CD14-positive monocyte (primary cell): Measurements from ENCODE around the gene EXD2. TPM values are rescaled to one million over a fixed set of nuclear protein-coding genes. Genes with fewer than 3 reads are reported as not detected.
A peak's percentile ranks its signal among the peaks of the same experiment; 100 is the strongest.

ENCODE experiments used
- DNase-seq, 3 donors: peaks; one replicate each; pipeline ENCODE4 v3.0.0-alpha.2; 2011 to 2022
- H2AFZ ChIP-seq: 2 replicates; pipeline ENCODE4 v1.6.0; 2012; ENCODE audit warnings: mild to moderate bottlenecking, low read depth, low read length, inconsistent platforms; ENCODE audit not compliant: insufficient read depth, poor library complexity, severe bottlenecking
- H3K27ac ChIP-seq, 2 donors: 1 replicate in 1 of 2; 2 replicates in 1 of 2; pipeline ENCODE4 v1.5.1; 2012 to 2013; ENCODE audit warnings: low read length in 2 of 2, control low read depth in 1 of 2, inconsistent platforms in 1 of 2, low read depth in 1 of 2, mild to moderate bottlenecking in 1 of 2
- H3K27me3 ChIP-seq, 2 donors: one replicate each; pipeline versions ENCODE4 v1.6.0 to v1.6.1; 2011 to 2013; ENCODE audit warnings: low read length in 2 of 2; ENCODE audit not compliant: control insufficient read depth in 2 of 2, insufficient read depth in 2 of 2
- H3K36me3 ChIP-seq, 2 donors: replicated peaks in 1 of 2; 1 replicate in 1 of 2; 2 replicates in 1 of 2; pipeline versions ENCODE4 v1.5.1 to v1.6.1; 2012 to 2013; ENCODE audit warnings: low read length in 2 of 2, control low read depth in 1 of 2, inconsistent platforms in 1 of 2, mild to moderate bottlenecking in 1 of 2; ENCODE audit not compliant: insufficient read depth in 2 of 2, control insufficient read depth in 1 of 2
- H3K4me1 ChIP-seq, 2 donors: 1 replicate in 1 of 2; 2 replicates in 1 of 2; pipeline versions ENCODE4 v1.5.1 to v1.6.1; 2012 to 2013; ENCODE audit warnings: low read length in 2 of 2, control low read depth in 1 of 2, inconsistent platforms in 1 of 2, mild to moderate bottlenecking in 1 of 2, moderate library complexity in 1 of 2; ENCODE audit not compliant: insufficient read depth in 2 of 2, control insufficient read depth in 1 of 2
- H3K4me2 ChIP-seq: replicated peaks from 2 replicates; pipeline ENCODE3; 2012; ENCODE audit warnings: low read length, moderate library complexity, mild to moderate bottlenecking; ENCODE audit not compliant: poor library complexity, severe bottlenecking; ENCODE audit errors: extremely low read depth
- H3K4me3 ChIP-seq, 3 experiments: fragments of 200-600 bp in 1 of 3; sonication (generic) in 1 of 3; replicated peaks in 1 of 3; 1 replicate in 2 of 3; 2 replicates in 1 of 3; pipeline ENCODE4 v1.5.1; 2011 to 2013; ENCODE audit warnings: low read length in 3 of 3, mild to moderate bottlenecking in 3 of 3, control low read depth in 2 of 3, low read depth in 2 of 3, inconsistent platforms in 1 of 3, moderate library complexity in 1 of 3
- H3K79me2 ChIP-seq: 2 replicates; pipeline ENCODE4 v1.6.0; 2012; ENCODE audit warnings: mild to moderate bottlenecking, control low read depth, inconsistent platforms, low read length, moderate library complexity; ENCODE audit not compliant: insufficient read depth
- H3K9ac ChIP-seq: 2 replicates; pipeline ENCODE4 v1.6.0; 2017; ENCODE audit warnings: low read length, mild to moderate bottlenecking; ENCODE audit not compliant: insufficient read depth, poor library complexity, severe bottlenecking
- H3K9me3 ChIP-seq, 2 donors: replicated peaks in 1 of 2; 1 replicate in 1 of 2; 2 replicates in 1 of 2; pipeline versions ENCODE4 v1.5.1 to v1.6.1; 2012 to 2013; ENCODE audit warnings: low read length in 2 of 2, control low read depth in 1 of 2; ENCODE audit not compliant: control insufficient read depth in 1 of 2, insufficient read depth in 1 of 2
- H4K20me1 ChIP-seq: 2 replicates; pipeline ENCODE4 v1.6.0; 2012; ENCODE audit warnings: mild to moderate bottlenecking, low read length, control low read depth, moderate library complexity; ENCODE audit not compliant: insufficient read depth
- H3K27ac Mint-ChIP-seq, 7 donors: one replicate each; pipeline ENCODE4 v1.8.0; 2020; ENCODE audit warnings: mild to moderate bottlenecking in 7 of 7, mixed read lengths in 7 of 7, moderate library complexity in 6 of 7, inconsistent platforms in 2 of 7
- H3K27me3 Mint-ChIP-seq, 3 donors: one replicate each; pipeline ENCODE4 v1.8.0; 2021 to 2022; ENCODE audit warnings: low read depth in 3 of 3, mild to moderate bottlenecking in 3 of 3, mixed read lengths in 3 of 3, moderate library complexity in 3 of 3, inconsistent platforms in 1 of 3
- H3K36me3 Mint-ChIP-seq, 2 donors: one replicate each; pipeline ENCODE4 v1.8.0; 2020; ENCODE audit warnings: mixed read lengths in 2 of 2, inconsistent platforms in 1 of 2, mild to moderate bottlenecking in 1 of 2
- H3K4me1 Mint-ChIP-seq: one replicate; pipeline ENCODE4 v1.8.0; 2020; ENCODE audit warnings: mild to moderate bottlenecking, mixed read lengths
- H3K4me3 Mint-ChIP-seq, 2 donors: one replicate each; pipeline ENCODE4 v1.8.0; 2020; ENCODE audit warnings: mild to moderate bottlenecking in 2 of 2, mixed read lengths in 2 of 2, moderate library complexity in 1 of 2
- H3K9me3 Mint-ChIP-seq, 7 donors: one replicate each; pipeline ENCODE4 v1.8.0; 2020 to 2022; ENCODE audit warnings: mixed read lengths in 7 of 7, mild to moderate bottlenecking in 6 of 7, moderate library complexity in 6 of 7, inconsistent platforms in 2 of 7
- WGBS: methylation state at CpG from one replicate; pipeline ENCODE4 v1.1.5; 2013; ENCODE audit warnings: missing lambda C conversion rate; ENCODE audit not compliant: insufficient coverage; 5-methylcytosine and 5-hydroxymethylcytosine counted together
- intact Hi-C, 2 donors: fragments of 100-400 bp; cut with micrococcal nuclease; formaldehyde crosslinking; loops; one replicate each; pipeline versions ENCODE4 v1.15.0 to v1.15.1; 2023
- polyA plus RNA-seq, 3 donors: library from polyadenylated mRNA; depleted of rRNA in 1 of 3; unstranded in 2 of 3; stranded (reverse) in 1 of 3; fragments of 300-500 nt in 2 of 3; fragments of >200 nt in 1 of 3; fragmentation: Illumina TruSeq in 2 of 3; gene quantifications; 1 replicate in 2 of 3; 2 replicates in 1 of 3; pipeline ENCODE4 v1.2.3, GENCODE V29; 2012 to 2021
- TF ChIP-seq, protein P1 (sequence below): fragments of 200-600 bp; IDR thresholded peaks from one replicate; pipeline ENCODE4 v1.8.0; 2022; ENCODE audit warnings: antibody characterized with exemption, mild to moderate bottlenecking

Gene EXD2
- polyA plus RNA-seq, 3 donors: 2.3 to 4.0 (median 3.1) TPM

DNA sequence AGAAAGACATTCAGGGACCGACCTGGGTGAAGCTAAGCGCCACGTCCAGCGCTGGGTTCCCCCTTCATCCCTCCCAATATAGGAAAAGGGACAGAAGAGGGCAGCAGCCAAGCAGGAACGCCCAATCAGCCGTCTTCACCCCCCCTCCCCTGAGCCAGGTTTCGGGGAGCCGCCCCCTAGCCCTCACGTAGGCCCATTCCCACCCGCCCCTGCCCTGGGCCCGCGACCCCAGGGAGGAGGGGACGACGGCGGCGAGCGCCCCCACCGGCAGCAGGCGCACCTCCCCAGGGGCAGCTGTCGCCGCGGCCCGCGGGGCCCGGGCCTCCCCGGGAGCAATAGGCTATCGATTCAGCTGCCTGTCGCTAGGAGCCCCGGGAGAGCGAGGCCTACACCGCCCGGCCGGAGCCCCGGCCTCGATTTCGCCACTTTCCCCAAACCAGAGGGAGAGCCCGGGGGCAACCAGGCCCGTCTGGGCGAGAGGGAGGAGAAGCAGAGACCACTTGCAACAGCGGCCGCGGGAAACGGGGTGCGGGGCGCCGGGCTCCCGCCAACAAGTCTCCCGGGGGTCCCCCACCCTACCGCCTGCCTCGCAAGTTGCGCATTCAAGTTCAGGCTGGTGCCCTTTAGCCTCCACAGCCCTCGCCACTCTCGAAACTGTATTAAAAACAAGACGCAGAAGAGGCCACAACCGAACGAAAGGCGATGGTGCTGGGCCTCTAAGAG lies 39.7 kb upstream of the EXD2 start:
- Histone ChIP-seq H2AFZ (peak overlapping the region; percentile 98), H3K4me1 (peaks cover 14 to 24% of the 10 kb centered on the region in 2 donors), H4K20me1 (peaks cover 44% of the 10 kb centered on the region), H3K9me3 (no peaks in the 10 kb centered on the region), H3K27ac (peak overlapping the region; percentile 86 to 89), H3K36me3 (peaks cover 8 to 25% of the 10 kb centered on the region in 2 donors), H3K79me2 (peaks cover 62% of the 10 kb centered on the region), H3K27me3 (peaks cover 7 to 27% of the 10 kb centered on the region in 2 donors), H3K9ac (peak overlapping the region; percentile 91), H3K4me2 (peak overlapping the region; percentile 96), H3K4me3 (peak overlapping the region; percentile 72 to 98 (median 94))
- H3K27ac Mint-ChIP-seq: peak overlapping the region; percentile 88 to 94 (median 93)
- TF ChIP-seq, protein P1, sequence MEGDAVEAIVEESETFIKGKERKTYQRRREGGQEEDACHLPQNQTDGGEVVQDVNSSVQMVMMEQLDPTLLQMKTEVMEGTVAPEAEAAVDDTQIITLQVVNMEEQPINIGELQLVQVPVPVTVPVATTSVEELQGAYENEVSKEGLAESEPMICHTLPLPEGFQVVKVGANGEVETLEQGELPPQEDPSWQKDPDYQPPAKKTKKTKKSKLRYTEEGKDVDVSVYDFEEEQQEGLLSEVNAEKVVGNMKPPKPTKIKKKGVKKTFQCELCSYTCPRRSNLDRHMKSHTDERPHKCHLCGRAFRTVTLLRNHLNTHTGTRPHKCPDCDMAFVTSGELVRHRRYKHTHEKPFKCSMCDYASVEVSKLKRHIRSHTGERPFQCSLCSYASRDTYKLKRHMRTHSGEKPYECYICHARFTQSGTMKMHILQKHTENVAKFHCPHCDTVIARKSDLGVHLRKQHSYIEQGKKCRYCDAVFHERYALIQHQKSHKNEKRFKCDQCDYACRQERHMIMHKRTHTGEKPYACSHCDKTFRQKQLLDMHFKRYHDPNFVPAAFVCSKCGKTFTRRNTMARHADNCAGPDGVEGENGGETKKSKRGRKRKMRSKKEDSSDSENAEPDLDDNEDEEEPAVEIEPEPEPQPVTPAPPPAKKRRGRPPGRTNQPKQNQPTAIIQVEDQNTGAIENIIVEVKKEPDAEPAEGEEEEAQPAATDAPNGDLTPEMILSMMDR: peak; percentile 69
- no peaks in the 10 kb centered on the region for H3K9me3 Mint-ChIP-seq
- peaks cover 0 to 22% (median 19%) of the 10 kb centered on the region in 3 donors for H3K27me3 Mint-ChIP-seq
- peak overlapping the region; percentile 84 to 94 for H3K4me3 Mint-ChIP-seq
- intact Hi-C loops: no loop called here
- peaks cover 27% of the 10 kb centered on the region for H3K4me1 Mint-ChIP-seq
- H3K36me3 Mint-ChIP-seq: peaks cover 16 to 21% of the 10 kb centered on the region in 2 donors
- under 1% methylated on average over 52 of the region's 57 CpGs for WGBS
- DNase-seq: peak; percentile 56 to 68 (median 61)

GRCh38 chr14:69152181-69152901 lies 39.0 kb upstream of the EXD2 start:
- Histone ChIP-seq H3K36me3 (peaks cover 8 to 18% of the 10 kb centered on the region in 2 donors), H3K79me2 (peaks cover 55% of the 10 kb centered on the region), H3K27me3 (peaks cover 7 to 33% of the 10 kb centered on the region in 2 donors), H3K27ac (peak overlapping the region; percentile 86 to 89), H3K4me2 (peak overlapping the region; percentile 96), H3K9ac (peak overlapping the region; percentile 91), H2AFZ (peak overlapping the region; percentile 98), H4K20me1 (peaks cover 37% of the 10 kb centered on the region), H3K9me3 (no peaks in the 10 kb centered on the region), H3K4me1 (peaks cover 14 to 24% of the 10 kb centered on the region in 2 donors), H3K4me3 (peak overlapping the region; percentile 72 to 98 (median 94))
- Mint-ChIP-seq H3K36me3 (peaks cover 13 to 18% of the 10 kb centered on the region in 2 donors), H3K4me1 (peaks cover 27% of the 10 kb centered on the region), H3K4me3 (peak overlapping the region; percentile 84 to 94), H3K27me3 (peaks cover 0 to 26% (median 23%) of the 10 kb centered on the region in 3 donors), H3K9me3 (no peaks in the 10 kb centered on the region), H3K27ac (peak overlapping the region; percentile 88 to 94 (median 93))
- TF ChIP-seq, protein P1: no peak
- peak in 1 of 3 donors; percentile 5 for DNase-seq
- WGBS: under 1% methylated on average over 29 of the region's 38 CpGs
- intact Hi-C loops: no loop called here
